ENCODE measurements around the gene NECTIN4. TPM values are rescaled to one million over a fixed set of nuclear protein-coding genes. Genes with fewer than 3 reads are reported as not detected.

Gene NECTIN4
- total RNA-seq, result 0.05 TPM in 1 of 2 replicates, not detected in the other

GRCh38 chr1:161089251-161089924, at the start of gene NECTIN4:
Gene NECTIN4, minus strand, starts transcription at chr1:161089558. Its CDS starts 262 bp downstream, at chr1:161089296.
- intact Hi-C loops (cut with micrococcal nuclease), result no loop called here
- H3K4me3 Mint-ChIP-seq (ENCODE audit: low read depth), result no peak within 1 kb of the TSS

GRCh38 chr1:161138431-161138830, 49.1 kb upstream of the NECTIN4 start:
- Mint-ChIP-seq H3K27me3 (ENCODE audit: low read depth) (no peaks in the 10 kb centered on the region), H3K4me3 (ENCODE audit: low read depth) (no peak overlapping the region), H3K4me1 (ENCODE audit: low read depth) (peaks cover 6% of the 10 kb centered on the region), H3K36me3 (ENCODE audit: low read depth) (peaks cover 5% of the 10 kb centered on the region), H3K9me3 (no peaks in the 10 kb centered on the region), H3K27ac (no peak overlapping the region)
- intact Hi-C loops (cut with micrococcal nuclease), result no loop called here
- DNase-seq (ENCODE audit: low spot score), result no peak

More at GRCh38 chr1:161089251-161089924, at the start of gene NECTIN4:
- peaks cover 38% of the 10 kb centered on the region for H3K4me1 Mint-ChIP-seq (ENCODE audit: low read depth)
- H3K9me3 Mint-ChIP-seq, result no peaks in the 10 kb centered on the region
- DNase-seq (ENCODE audit: low spot score), result no peak
- no peak within 1 kb of the TSS for H3K27ac Mint-ChIP-seq
- H3K27me3 Mint-ChIP-seq (ENCODE audit: low read depth), result no peaks in the 10 kb centered on the region
- no peaks in the 10 kb centered on the region for H3K36me3 Mint-ChIP-seq (ENCODE audit: low read depth)

GRCh38 chr1:161137881-161138280, 48.5 kb upstream of the NECTIN4 start:
- Mint-ChIP-seq H3K4me3 (ENCODE audit: low read depth) (no peak overlapping the region), H3K27ac (no peak overlapping the region), H3K9me3 (no peaks in the 10 kb centered on the region), H3K27me3 (ENCODE audit: low read depth) (no peaks in the 10 kb centered on the region), H3K4me1 (ENCODE audit: low read depth) (peaks cover 6% of the 10 kb centered on the region), H3K36me3 (ENCODE audit: low read depth) (peaks cover 5% of the 10 kb centered on the region)
- no peak for DNase-seq (ENCODE audit: low spot score)
- intact Hi-C loops (cut with micrococcal nuclease), result no loop called here

GRCh38 chr1:161133220-161133740, 43.9 kb upstream of the NECTIN4 start:
- intact Hi-C loops (cut with micrococcal nuclease), result loop anchor here (2.0 to 5.0 kb wide), 4 partner anchors 40 to 121 kb away; partner anchors contain the start of gene B4GALT3
- Mint-ChIP-seq H3K4me1 (ENCODE audit: low read depth) (peaks cover 32% of the 10 kb centered on the region), H3K27ac (no peak overlapping the region), H3K9me3 (no peaks in the 10 kb centered on the region), H3K36me3 (ENCODE audit: low read depth) (peaks cover 33% of the 10 kb centered on the region), H3K4me3 (ENCODE audit: low read depth) (no peak overlapping the region), H3K27me3 (ENCODE audit: low read depth) (no peaks in the 10 kb centered on the region)
- no peak for DNase-seq (ENCODE audit: low spot score)

GRCh38 chr1:161132410-161133219, 43.3 kb upstream of the NECTIN4 start, which contains the start of gene DEDD:
Gene DEDD, minus strand, starts transcription at chr1:161132667. Its CDS starts 8,205 bp downstream, at chr1:161124462.
- H3K4me1 Mint-ChIP-seq (ENCODE audit: low read depth), result peaks cover 35% of the 10 kb centered on the region
- no peaks in the 10 kb centered on the region for H3K27me3 Mint-ChIP-seq (ENCODE audit: low read depth)
- peaks cover 40% of the 10 kb centered on the region for H3K36me3 Mint-ChIP-seq (ENCODE audit: low read depth)
- DNase-seq (ENCODE audit: low spot score), result peak; percentile 89
- H3K9me3 Mint-ChIP-seq, result no peaks in the 10 kb centered on the region
- no peak within 1 kb of the TSS for H3K27ac Mint-ChIP-seq
- intact Hi-C loops (cut with micrococcal nuclease), result loop anchor here (1.0 to 5.0 kb wide), 8 partner anchors 15 to 120 kb away; partner anchors contain the start of genes B4GALT3, PPOX and UFC1
- H3K4me3 Mint-ChIP-seq (ENCODE audit: low read depth), result no peak within 1 kb of the TSS

GRCh38 chr1:161131523-161132409, 42.4 kb upstream of the NECTIN4 start:
- no peak overlapping the region for H3K27ac Mint-ChIP-seq
- H3K27me3 Mint-ChIP-seq (ENCODE audit: low read depth), result no peaks in the 10 kb centered on the region
- peaks cover 42% of the 10 kb centered on the region for H3K4me1 Mint-ChIP-seq (ENCODE audit: low read depth)
- no peaks in the 10 kb centered on the region for H3K9me3 Mint-ChIP-seq
- no peak overlapping the region for H3K4me3 Mint-ChIP-seq (ENCODE audit: low read depth)
- H3K36me3 Mint-ChIP-seq (ENCODE audit: low read depth), result peaks cover 48% of the 10 kb centered on the region
- DNase-seq (ENCODE audit: low spot score), result no peak
- intact Hi-C loops (cut with micrococcal nuclease), result loop anchor here (1.0 to 5.0 kb wide), 8 partner anchors 14 to 119 kb away; partner anchors contain the start of genes B4GALT3, PPOX and UFC1

GRCh38 chr1:161130266-161130665, 40.9 kb upstream of the NECTIN4 start:
- Mint-ChIP-seq H3K27me3 (ENCODE audit: low read depth) (no peaks in the 10 kb centered on the region), H3K9me3 (no peaks in the 10 kb centered on the region), H3K36me3 (ENCODE audit: low read depth) (peaks cover 61% of the 10 kb centered on the region), H3K4me3 (ENCODE audit: low read depth) (no peak overlapping the region), H3K27ac (no peak overlapping the region), H3K4me1 (ENCODE audit: low read depth) (peaks cover 45% of the 10 kb centered on the region)
- DNase-seq (ENCODE audit: low spot score), result no peak
- intact Hi-C loops (cut with micrococcal nuclease), result loop anchor here (5.0 kb wide), 2 partner anchors 58 to 118 kb away; no protein-coding TSS in a partner anchor

- Mint-ChIP-seq H3K4me3 (ENCODE audit: low read depth) (no peak overlapping the region), H3K27ac (no peak overlapping the region), H3K9me3 (no peaks in the 10 kb centered on the region), H3K27me3 (ENCODE audit: low read depth) (no peaks in the 10 kb centered on the region), H3K4me1 (ENCODE audit: low read depth) (peaks cover 43% of the 10 kb centered on the region), H3K36me3 (ENCODE audit: low read depth) (peaks cover 67% of the 10 kb centered on the region)
- intact Hi-C loops (cut with micrococcal nuclease), result no loop called here
- DNase-seq (ENCODE audit: low spot score), result no peak
These were observed 39.4 kb upstream of the NECTIN4 start for GRCh38 chr1:161128591-161129420.

- H3K4me1 Mint-ChIP-seq (ENCODE audit: low read depth), result peaks cover 43% of the 10 kb centered on the region
- no peak for DNase-seq (ENCODE audit: low spot score)
- no peak overlapping the region for H3K4me3 Mint-ChIP-seq (ENCODE audit: low read depth)
- H3K36me3 Mint-ChIP-seq (ENCODE audit: low read depth), result peaks cover 78% of the 10 kb centered on the region
- H3K9me3 Mint-ChIP-seq, result no peaks in the 10 kb centered on the region
- H3K27me3 Mint-ChIP-seq (ENCODE audit: low read depth), result no peaks in the 10 kb centered on the region
- H3K27ac Mint-ChIP-seq, result no peak overlapping the region
- intact Hi-C loops (cut with micrococcal nuclease), result no loop called here
These were observed 38.3 kb upstream of the NECTIN4 start for GRCh38 chr1:161127649-161128048.

- intact Hi-C loops (cut with micrococcal nuclease), result no loop called here
- Mint-ChIP-seq H3K9me3 (no peaks in the 10 kb centered on the region), H3K36me3 (ENCODE audit: low read depth) (peaks cover 80% of the 10 kb centered on the region), H3K27me3 (ENCODE audit: low read depth) (no peaks in the 10 kb centered on the region), H3K4me1 (ENCODE audit: low read depth) (peaks cover 29% of the 10 kb centered on the region), H3K4me3 (ENCODE audit: low read depth) (no peak overlapping the region), H3K27ac (no peak overlapping the region)
- DNase-seq (ENCODE audit: low spot score), result no peak
These were observed 33.6 kb upstream of the NECTIN4 start for GRCh38 chr1:161122967-161123366.

- H3K27me3 Mint-ChIP-seq (ENCODE audit: low read depth), result no peaks in the 10 kb centered on the region
- intact Hi-C loops (cut with micrococcal nuclease), result no loop called here
- H3K9me3 Mint-ChIP-seq, result no peaks in the 10 kb centered on the region
- H3K27ac Mint-ChIP-seq, result no peak overlapping the region
- H3K4me3 Mint-ChIP-seq (ENCODE audit: low read depth), result no peak overlapping the region
- peaks cover 22% of the 10 kb centered on the region for H3K4me1 Mint-ChIP-seq (ENCODE audit: low read depth)
- peaks cover 75% of the 10 kb centered on the region for H3K36me3 Mint-ChIP-seq (ENCODE audit: low read depth)
- no peak for DNase-seq (ENCODE audit: low spot score)
These were observed 32.5 kb upstream of the NECTIN4 start for GRCh38 chr1:161121834-161122233.
